Ovary (tissue), 1 donor: Measurements from ENCODE around the gene LINGO4.

Source experiments
- EP300 ChIP-seq: sonication (generic); formaldehyde crosslinking; IDR thresholded peaks from one replicate; pipeline ENCODE4 v1.6.1; 2017; ENCODE audit warnings: antibody characterized with exemption
- POLR2A ChIP-seq: fragments of 450-650 bp; IDR thresholded peaks from one replicate; pipeline ENCODE4 v1.6.1; 2017; ENCODE audit warnings: antibody characterized with exemption, mild to moderate bottlenecking, moderate library complexity

DNA sequence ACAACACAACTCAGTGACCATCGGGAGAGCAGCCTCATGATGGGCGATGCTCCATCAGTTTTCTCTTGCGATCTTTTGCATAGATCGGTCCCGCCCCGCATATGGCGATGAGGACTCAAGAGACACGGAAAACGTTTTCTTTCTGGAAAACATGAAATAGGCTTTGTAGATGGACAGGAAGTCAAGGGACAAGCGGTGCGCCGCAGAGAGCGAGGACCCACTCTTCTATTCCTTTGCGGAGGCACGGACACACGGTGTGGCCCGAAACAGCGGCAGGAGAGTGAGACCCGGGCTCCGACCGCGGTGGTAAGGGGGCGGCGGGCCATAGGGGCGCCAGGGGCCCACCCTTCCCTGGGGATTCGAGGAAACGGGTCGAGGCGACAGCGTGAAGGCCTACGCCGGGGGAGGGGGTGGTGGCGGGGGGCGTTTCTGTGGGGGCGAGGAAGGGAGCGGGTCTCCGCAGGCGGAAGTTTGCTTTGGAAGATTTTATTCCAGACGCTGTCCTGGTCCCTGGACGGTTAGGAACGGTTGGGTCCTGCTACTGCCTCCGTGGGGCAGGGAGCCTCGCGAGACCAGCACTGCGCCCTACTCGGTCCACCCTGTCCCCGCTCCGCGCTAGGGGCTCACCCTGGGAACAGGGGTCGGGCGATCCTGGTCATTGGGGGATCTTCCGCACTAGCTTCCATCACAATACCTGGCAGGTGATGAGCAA lies 14.1 kb downstream of the LINGO4 start:
- TF ChIP-seq POLR2A = no peak
- no peak for TF ChIP-seq EP300
